Activated CD4-positive, CD25-positive, alpha-beta regulatory T cell treated with anti-CD3 and anti-CD28 coated beads, Interleukin-2, amount 50 U/mL, for 16 hours (primary cell): ENCODE measurements around the gene CFDP1.
"Not testable (repeated sequence)": the region's sequence is repeated elsewhere in the genome, so short reads cannot be mapped to it uniquely, and the experiment has no call there.

Experiments used
- DNase-seq: peaks from one replicate; pipeline ENCODE4 v3.0.0-alpha.2; 2020; ENCODE audit warnings: low read depth, low spot score

CFDP1 gene

GRCh38 chr16:75458439-75458838 lies 25.1 kb upstream of the CFDP1 start:
- DNase-seq = no peak

- no peak for DNase-seq
Measured at GRCh38 chr16:75458029-75458428, 24.7 kb upstream of the CFDP1 start.

- DNase-seq = no peak
Measured at GRCh38 chr16:75457485-75458021, 24.2 kb upstream of the CFDP1 start.

- DNase-seq = no peak
Measured at GRCh38 chr16:75456971-75457370, 23.7 kb upstream of the CFDP1 start.

GRCh38 chr16:75456486-75456885 lies 23.2 kb upstream of the CFDP1 start:
- DNase-seq = not testable (repeated sequence)

GRCh38 chr16:75455677-75456076 lies 22.4 kb upstream of the CFDP1 start:
- DNase-seq = no peak

GRCh38 chr16:75452464-75453190 lies 19.3 kb upstream of the CFDP1 start:
- no peak for DNase-seq

GRCh38 chr16:75446416-75446815 lies 13.1 kb upstream of the CFDP1 start:
- DNase-seq = no peak

GRCh38 chr16:75445298-75445697 lies 12.0 kb upstream of the CFDP1 start:
- no peak for DNase-seq

- DNase-seq = no peak
Measured at GRCh38 chr16:75443298-75443697, 10.0 kb upstream of the CFDP1 start.

- no peak for DNase-seq
Measured at GRCh38 chr16:75433732-75434413, 570 bp upstream of the CFDP1 start.

- no peak for DNase-seq
Measured at GRCh38 chr16:75429621-75430403, 3.5 kb downstream of the CFDP1 start.

- not testable (repeated sequence) for DNase-seq
Measured at GRCh38 chr16:75426524-75426923, 6.8 kb downstream of the CFDP1 start.

GRCh38 chr16:75424105-75424762 lies 9.1 kb downstream of the CFDP1 start:
- DNase-seq = not testable (repeated sequence)

- DNase-seq = no peak
Measured at GRCh38 chr16:75423723-75424104, 9.6 kb downstream of the CFDP1 start.

GRCh38 chr16:75421820-75422126 lies 11.5 kb downstream of the CFDP1 start:
- DNase-seq = no peak

- no peak for DNase-seq
Measured at GRCh38 chr16:75420987-75421819, 12.1 kb downstream of the CFDP1 start.

GRCh38 chr16:75416904-75417565 lies 16.3 kb downstream of the CFDP1 start:
- no peak for DNase-seq

GRCh38 chr16:75415169-75415905 lies 18.0 kb downstream of the CFDP1 start:
- DNase-seq = no peak

GRCh38 chr16:75413951-75414350 lies 19.4 kb downstream of the CFDP1 start:
- DNase-seq = no peak
